Measurements from ENCODE around the gene DCAF15. TPM values are rescaled to one million over a fixed set of nuclear protein-coding genes. Genes with fewer than 3 reads are reported as not detected.
A peak's percentile ranks its signal among the peaks of the same experiment; 100 is the strongest.

Gene DCAF15, protein sequence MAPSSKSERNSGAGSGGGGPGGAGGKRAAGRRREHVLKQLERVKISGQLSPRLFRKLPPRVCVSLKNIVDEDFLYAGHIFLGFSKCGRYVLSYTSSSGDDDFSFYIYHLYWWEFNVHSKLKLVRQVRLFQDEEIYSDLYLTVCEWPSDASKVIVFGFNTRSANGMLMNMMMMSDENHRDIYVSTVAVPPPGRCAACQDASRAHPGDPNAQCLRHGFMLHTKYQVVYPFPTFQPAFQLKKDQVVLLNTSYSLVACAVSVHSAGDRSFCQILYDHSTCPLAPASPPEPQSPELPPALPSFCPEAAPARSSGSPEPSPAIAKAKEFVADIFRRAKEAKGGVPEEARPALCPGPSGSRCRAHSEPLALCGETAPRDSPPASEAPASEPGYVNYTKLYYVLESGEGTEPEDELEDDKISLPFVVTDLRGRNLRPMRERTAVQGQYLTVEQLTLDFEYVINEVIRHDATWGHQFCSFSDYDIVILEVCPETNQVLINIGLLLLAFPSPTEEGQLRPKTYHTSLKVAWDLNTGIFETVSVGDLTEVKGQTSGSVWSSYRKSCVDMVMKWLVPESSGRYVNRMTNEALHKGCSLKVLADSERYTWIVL
- total RNA-seq (ENCODE audit: low replicate concordance): 28.6 and 69.9 TPM in 2 replicates

DNA sequence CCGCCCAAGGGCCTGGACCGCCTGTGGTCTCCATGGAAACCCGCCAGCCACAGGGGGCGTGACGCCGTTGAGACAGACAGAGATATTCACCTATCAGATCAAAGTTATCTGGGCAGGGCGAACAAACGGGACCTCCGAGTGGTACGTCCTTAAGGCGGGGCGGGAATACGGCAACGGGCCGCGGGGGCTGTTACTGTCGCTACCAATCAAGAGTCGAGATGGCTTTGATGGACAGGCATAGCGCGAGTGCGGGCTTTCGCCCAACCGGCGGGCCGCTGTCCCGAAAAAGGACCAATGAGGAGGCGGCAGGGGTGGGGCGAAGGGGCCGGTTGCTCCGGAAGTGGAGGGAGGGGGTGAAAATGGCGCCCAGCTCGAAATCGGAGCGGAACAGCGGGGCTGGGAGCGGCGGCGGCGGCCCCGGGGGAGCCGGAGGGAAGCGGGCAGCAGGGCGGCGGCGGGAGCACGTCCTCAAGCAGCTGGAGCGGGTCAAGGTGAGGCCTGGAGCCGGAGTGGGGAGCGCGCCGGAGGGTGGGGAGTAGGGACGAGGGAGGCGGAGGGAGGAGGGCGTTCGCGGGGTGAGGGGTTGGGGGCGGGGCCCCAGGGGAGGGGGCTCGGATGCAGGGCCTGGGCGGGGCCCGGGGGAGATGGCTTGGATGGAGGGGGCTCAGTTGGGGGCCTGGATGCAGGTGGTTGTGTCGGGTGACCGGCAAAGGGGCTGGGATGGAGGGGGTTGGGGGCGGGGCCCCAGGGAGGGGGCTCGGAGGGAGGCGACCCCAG lies at the start of gene DCAF15:
DCAF15 (plus strand) TSS at position 356 of the 777 bp plus-strand sequence; CDS start at position 360, 4 bp downstream.
- Histone ChIP-seq H3K4me3 (peak within 1 kb of the TSS; percentile 93), H4K20me1 (ENCODE audit: low read depth) (peaks cover 25% of the 10 kb centered on the region), H2AFZ (replicated peaks) (peak within 1 kb of the TSS; percentile 83), H3K4me2 (peak within 1 kb of the TSS; percentile 90), H3K27ac (peak within 1 kb of the TSS; percentile 94), H3K27me3 (no peaks in the 10 kb centered on the region), H3F3A (ENCODE audit: low read depth) (peaks cover 4% of the 10 kb centered on the region), H3K9me3 (ENCODE audit: low read depth) (no peaks in the 10 kb centered on the region), H3K4me1 (peaks cover 6% of the 10 kb centered on the region), H3K36me3 (no peaks in the 10 kb centered on the region), H3K9ac (peak within 1 kb of the TSS; percentile 90), H3K79me2 (ENCODE audit: low read depth) (peaks cover 28% of the 10 kb centered on the region)
- H3K4me3 Mint-ChIP-seq: peak within 1 kb of the TSS; percentile 94
- TF ChIP-seq EZH2 (IDR thresholded peaks at IDR 0.05) (no peak), EZH2phosphoT487 (IDR thresholded peaks at IDR 0.05) (no peak)
- TF ChIP-seq, protein P1, sequence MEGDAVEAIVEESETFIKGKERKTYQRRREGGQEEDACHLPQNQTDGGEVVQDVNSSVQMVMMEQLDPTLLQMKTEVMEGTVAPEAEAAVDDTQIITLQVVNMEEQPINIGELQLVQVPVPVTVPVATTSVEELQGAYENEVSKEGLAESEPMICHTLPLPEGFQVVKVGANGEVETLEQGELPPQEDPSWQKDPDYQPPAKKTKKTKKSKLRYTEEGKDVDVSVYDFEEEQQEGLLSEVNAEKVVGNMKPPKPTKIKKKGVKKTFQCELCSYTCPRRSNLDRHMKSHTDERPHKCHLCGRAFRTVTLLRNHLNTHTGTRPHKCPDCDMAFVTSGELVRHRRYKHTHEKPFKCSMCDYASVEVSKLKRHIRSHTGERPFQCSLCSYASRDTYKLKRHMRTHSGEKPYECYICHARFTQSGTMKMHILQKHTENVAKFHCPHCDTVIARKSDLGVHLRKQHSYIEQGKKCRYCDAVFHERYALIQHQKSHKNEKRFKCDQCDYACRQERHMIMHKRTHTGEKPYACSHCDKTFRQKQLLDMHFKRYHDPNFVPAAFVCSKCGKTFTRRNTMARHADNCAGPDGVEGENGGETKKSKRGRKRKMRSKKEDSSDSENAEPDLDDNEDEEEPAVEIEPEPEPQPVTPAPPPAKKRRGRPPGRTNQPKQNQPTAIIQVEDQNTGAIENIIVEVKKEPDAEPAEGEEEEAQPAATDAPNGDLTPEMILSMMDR (IDR thresholded peaks at IDR 0.05): no peak
- H3K36me3 Mint-ChIP-seq: peaks cover 6% of the 10 kb centered on the region
- peak; percentile 100 for DNase-seq (ENCODE audit: low spot score)
- H3K9me3 Mint-ChIP-seq: no peaks in the 10 kb centered on the region
- peak within 1 kb of the TSS; percentile 96 for H3K27ac Mint-ChIP-seq
- peaks cover 7% of the 10 kb centered on the region for H3K4me1 Mint-ChIP-seq
- peaks cover 8% of the 10 kb centered on the region for H3K27me3 Mint-ChIP-seq (ENCODE audit: insufficient read depth, low read depth)

DNA sequence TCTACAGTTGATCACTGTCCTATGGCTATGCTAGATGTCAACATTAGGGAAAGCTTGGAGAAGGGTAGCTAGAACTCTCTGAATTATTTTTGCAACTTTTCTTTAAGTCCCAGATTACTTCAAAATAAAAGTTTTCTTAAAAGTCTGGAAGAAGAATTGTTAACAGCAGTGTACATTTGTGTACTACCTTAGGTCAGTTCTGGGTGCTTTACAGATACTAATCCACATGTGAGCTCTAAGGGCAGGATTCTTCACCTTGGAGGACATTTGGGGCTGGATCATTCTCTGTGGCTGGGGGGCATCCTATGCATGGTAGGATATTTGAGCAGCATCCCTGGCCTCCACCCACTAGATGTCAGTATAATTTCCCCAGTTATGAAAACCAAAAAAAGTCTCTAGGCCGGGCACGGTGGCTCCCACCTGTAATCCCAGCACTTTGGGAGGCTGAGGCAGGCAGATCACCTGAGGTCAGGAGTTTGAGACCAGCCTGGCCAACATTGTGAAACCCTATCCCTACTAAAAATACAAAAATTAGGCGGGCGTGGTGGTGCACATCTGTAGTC lies 49.2 kb upstream of the DCAF15 start:
- Histone ChIP-seq H3K27me3 (peaks cover 10% of the 10 kb centered on the region), H2AFZ (replicated peaks) (no peak overlapping the region), H3K27ac (no peak overlapping the region), H3K4me3 (no peak overlapping the region), H3K79me2 (ENCODE audit: low read depth) (no peaks in the 10 kb centered on the region), H4K20me1 (ENCODE audit: low read depth) (no peaks in the 10 kb centered on the region), H3K4me1 (no peaks in the 10 kb centered on the region), H3F3A (ENCODE audit: low read depth) (no peaks in the 10 kb centered on the region), H3K9me3 (ENCODE audit: low read depth) (no peaks in the 10 kb centered on the region), H3K36me3 (no peaks in the 10 kb centered on the region), H3K9ac (no peak overlapping the region), H3K4me2 (no peak overlapping the region)
- H3K27ac Mint-ChIP-seq: no peak overlapping the region
- H3K4me1 Mint-ChIP-seq: peaks cover 11% of the 10 kb centered on the region
- no peak for DNase-seq (ENCODE audit: low spot score)
- no peak overlapping the region for H3K4me3 Mint-ChIP-seq
- no peaks in the 10 kb centered on the region for H3K36me3 Mint-ChIP-seq
- H3K27me3 Mint-ChIP-seq (ENCODE audit: insufficient read depth, low read depth): peaks cover 2% of the 10 kb centered on the region
- TF ChIP-seq EZH2 (IDR thresholded peaks at IDR 0.05): no peak
- TF ChIP-seq, protein P1 (IDR thresholded peaks at IDR 0.05): peak; percentile 34
- TF ChIP-seq EZH2phosphoT487 (IDR thresholded peaks at IDR 0.05): no peak
- H3K9me3 Mint-ChIP-seq: no peaks in the 10 kb centered on the region

DNA sequence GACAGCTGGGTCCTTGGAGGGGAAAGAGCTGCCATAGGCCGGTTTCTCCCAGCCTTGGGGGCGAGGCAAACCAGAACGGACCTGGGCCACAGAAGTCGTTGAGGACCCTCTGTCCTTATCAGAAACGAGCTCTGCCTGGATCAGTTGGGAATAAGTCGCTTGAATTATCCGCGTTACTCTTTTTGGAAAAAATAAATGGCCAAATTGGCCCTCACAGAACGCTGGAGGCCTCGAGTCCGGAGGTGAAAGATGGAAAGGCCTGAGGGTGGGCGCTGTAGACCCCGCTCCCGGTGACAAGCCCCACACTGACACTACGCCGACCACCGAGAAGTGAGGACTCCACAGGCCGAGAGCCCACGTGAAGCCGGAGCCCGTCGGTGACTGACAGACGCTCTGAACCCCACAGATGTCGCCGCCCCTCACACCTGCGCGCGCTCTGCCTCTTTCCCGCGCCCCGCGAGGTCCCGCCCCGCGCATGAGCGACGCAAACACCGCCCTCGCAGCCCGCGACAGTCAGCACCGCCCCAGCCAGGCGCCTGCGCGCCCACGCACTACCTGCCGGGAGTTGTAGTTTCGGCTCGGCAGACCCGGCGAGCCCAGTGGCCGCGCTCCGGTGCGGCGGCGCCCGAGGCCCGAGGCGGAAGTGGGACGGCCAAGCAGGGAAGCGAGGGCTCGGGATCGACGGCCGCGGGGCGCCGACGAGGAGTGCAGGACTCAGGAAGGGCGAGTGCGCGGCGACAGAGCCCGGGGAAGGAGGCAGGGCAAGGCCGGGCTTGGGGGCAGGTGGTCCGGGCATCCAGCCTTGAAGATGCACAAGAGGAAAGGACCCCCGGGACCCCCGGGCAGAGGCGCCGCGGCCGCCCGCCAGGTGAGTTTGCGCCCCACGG lies 46.4 kb upstream of the DCAF15 start, which contains the start of the genes BRME1 and CC2D1A:
BRME1 (minus strand) TSS at position 484 of the 887 bp plus-strand sequence. CDS start 1,225 bp downstream, outside the sequence.
CC2D1A (plus strand) TSS at position 568 of the 887 bp plus-strand sequence; CDS start at position 809, 241 bp downstream.
- Mint-ChIP-seq H3K27me3 (ENCODE audit: insufficient read depth, low read depth) (no peaks in the 10 kb centered on the region), H3K4me1 (peaks cover 9% of the 10 kb centered on the region), H3K9me3 (no peaks in the 10 kb centered on the region), H3K36me3 (peaks cover 6% of the 10 kb centered on the region), H3K4me3 (peak within 1 kb of the TSS; percentile 85), H3K27ac (peak within 1 kb of the TSS; percentile 14)
- TF ChIP-seq EZH2phosphoT487 (IDR thresholded peaks at IDR 0.05): no peak
- no peak for TF ChIP-seq EZH2 (IDR thresholded peaks at IDR 0.05)
- TF ChIP-seq, protein P1 (IDR thresholded peaks at IDR 0.05): no peak
- no peak within 1 kb of the TSS for H3K27ac ChIP-seq
- no peaks in the 10 kb centered on the region for H3K79me2 ChIP-seq (ENCODE audit: low read depth)
- H3K9ac ChIP-seq: no peak within 1 kb of the TSS
- DNase-seq (ENCODE audit: low spot score): peak; percentile 95
- no peaks in the 10 kb centered on the region for H3F3A ChIP-seq (ENCODE audit: low read depth)
- H3K4me1 ChIP-seq: no peaks in the 10 kb centered on the region
- peak within 1 kb of the TSS; percentile 85 for H2AFZ ChIP-seq (replicated peaks)
- H3K4me3 ChIP-seq: peak within 1 kb of the TSS; percentile 71
- H3K4me2 ChIP-seq: peak within 1 kb of the TSS; percentile 83
- no peaks in the 10 kb centered on the region for H3K36me3 ChIP-seq
- H3K9me3 ChIP-seq (ENCODE audit: low read depth): no peaks in the 10 kb centered on the region
- H4K20me1 ChIP-seq (ENCODE audit: low read depth): no peaks in the 10 kb centered on the region
- H3K27me3 ChIP-seq: peaks cover 10% of the 10 kb centered on the region
